Parathyroid adenoma (tissue), 2 donors: Measurements from ENCODE around the gene SLAIN2.

Experiments
- H2AFZ ChIP-seq: fragments of 300-600 bp; sonication (generic); one replicate; pipeline ENCODE4 v1.7.0; 2017; ENCODE audit warnings: antibody characterized with exemption, mild to moderate bottlenecking
- H3K27ac ChIP-seq: fragments of 300-600 bp; sonication (generic); one replicate; pipeline ENCODE4 v1.7.0; 2017
- H3K27me3 ChIP-seq: fragments of 300-600 bp; sonication (generic); one replicate; pipeline ENCODE4 v1.7.0; 2017; ENCODE audit warnings: low read length; ENCODE audit not compliant: control insufficient read depth, insufficient read depth
- H3K36me3 ChIP-seq: fragments of 300-600 bp; sonication (generic); one replicate; pipeline ENCODE4 v1.7.0; 2017; ENCODE audit warnings: low read length; ENCODE audit not compliant: control insufficient read depth, insufficient read depth
- H3K4me1 ChIP-seq: fragments of 300-600 bp; sonication (generic); one replicate; pipeline ENCODE4 v1.7.0; 2017; ENCODE audit warnings: control low read depth
- H3K4me2 ChIP-seq: fragments of 300-600 bp; sonication (generic); one replicate; pipeline ENCODE4 v1.7.0; 2017; ENCODE audit warnings: low read length
- H3K4me3 ChIP-seq: fragments of 300-600 bp; sonication (generic); one replicate; pipeline ENCODE4 v1.7.0; 2017; ENCODE audit warnings: low read depth, low read length
- H3K79me2 ChIP-seq: fragments of 300-600 bp; sonication (generic); one replicate; pipeline ENCODE4 v1.7.0; 2017; ENCODE audit warnings: control low read depth
- H3K9ac ChIP-seq: fragments of 300-600 bp; sonication (generic); one replicate; pipeline ENCODE4 v1.7.0; 2017; ENCODE audit warnings: mild to moderate bottlenecking
- H3K9me3 ChIP-seq: fragments of 300-600 bp; sonication (generic); one replicate; pipeline ENCODE4 v1.7.0; 2017; ENCODE audit warnings: low read length; ENCODE audit not compliant: control insufficient read depth
- TF ChIP-seq, protein P1 (sequence below): fragments of 300-600 bp; sonication (generic); IDR thresholded peaks from one replicate; pipeline ENCODE4 v1.7.0; 2017; ENCODE audit warnings: antibody characterized with exemption, mild to moderate bottlenecking
- donor health status: primary hyperparathyroidism.

SLAIN2 gene

DNA sequence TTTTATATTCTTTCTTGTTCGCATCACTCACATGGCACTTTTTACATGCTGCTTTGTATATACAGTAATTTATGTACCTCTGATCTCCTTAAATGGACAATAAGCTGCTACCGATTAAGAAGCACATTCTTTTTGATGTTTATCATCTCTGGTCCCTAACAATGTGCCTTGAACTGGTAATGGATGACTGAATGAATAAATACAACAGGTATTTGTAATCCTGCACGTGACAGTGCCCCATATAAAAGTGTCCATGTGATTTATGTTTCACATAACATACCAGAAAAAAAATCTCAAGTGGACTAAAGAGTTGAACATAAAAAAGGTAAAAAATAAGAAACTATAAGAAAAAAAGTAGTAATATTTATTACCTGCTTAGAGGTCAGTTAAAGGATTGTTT is 7.7 kb upstream of the SLAIN2 start:
- Histone ChIP-seq H3K27me3 (no peaks in the 10 kb centered on the region), H3K36me3 (no peaks in the 10 kb centered on the region), H3K4me2 (no peak overlapping the region)

DNA sequence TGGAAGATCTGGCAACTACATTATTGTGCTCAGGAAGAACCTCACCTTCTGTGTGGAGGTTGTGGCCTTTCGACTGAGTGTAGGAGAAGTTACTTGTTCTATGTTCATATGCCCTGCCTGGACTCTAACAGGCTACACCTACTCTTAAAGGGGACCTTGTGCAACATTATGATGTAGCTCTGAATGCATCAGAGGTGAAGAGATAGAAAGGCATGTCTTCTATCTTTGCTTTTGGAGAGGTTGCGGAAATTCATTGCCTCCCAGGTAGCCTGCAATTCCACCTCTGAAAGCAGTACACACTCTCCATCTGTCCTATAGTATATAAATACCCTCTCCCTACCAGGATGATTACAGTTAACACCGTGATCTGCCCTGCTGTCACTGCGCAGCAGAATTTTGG is 7.1 kb upstream of the SLAIN2 start:
- H3K27ac ChIP-seq: no peak overlapping the region
- no peaks in the 10 kb centered on the region for H3K27me3 ChIP-seq
- H3K9me3 ChIP-seq: no peaks in the 10 kb centered on the region
- no peaks in the 10 kb centered on the region for H3K79me2 ChIP-seq
- H3K4me1 ChIP-seq: no peaks in the 10 kb centered on the region
- H3K36me3 ChIP-seq: no peaks in the 10 kb centered on the region
- TF ChIP-seq, protein P1, sequence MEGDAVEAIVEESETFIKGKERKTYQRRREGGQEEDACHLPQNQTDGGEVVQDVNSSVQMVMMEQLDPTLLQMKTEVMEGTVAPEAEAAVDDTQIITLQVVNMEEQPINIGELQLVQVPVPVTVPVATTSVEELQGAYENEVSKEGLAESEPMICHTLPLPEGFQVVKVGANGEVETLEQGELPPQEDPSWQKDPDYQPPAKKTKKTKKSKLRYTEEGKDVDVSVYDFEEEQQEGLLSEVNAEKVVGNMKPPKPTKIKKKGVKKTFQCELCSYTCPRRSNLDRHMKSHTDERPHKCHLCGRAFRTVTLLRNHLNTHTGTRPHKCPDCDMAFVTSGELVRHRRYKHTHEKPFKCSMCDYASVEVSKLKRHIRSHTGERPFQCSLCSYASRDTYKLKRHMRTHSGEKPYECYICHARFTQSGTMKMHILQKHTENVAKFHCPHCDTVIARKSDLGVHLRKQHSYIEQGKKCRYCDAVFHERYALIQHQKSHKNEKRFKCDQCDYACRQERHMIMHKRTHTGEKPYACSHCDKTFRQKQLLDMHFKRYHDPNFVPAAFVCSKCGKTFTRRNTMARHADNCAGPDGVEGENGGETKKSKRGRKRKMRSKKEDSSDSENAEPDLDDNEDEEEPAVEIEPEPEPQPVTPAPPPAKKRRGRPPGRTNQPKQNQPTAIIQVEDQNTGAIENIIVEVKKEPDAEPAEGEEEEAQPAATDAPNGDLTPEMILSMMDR: no peak
- H3K4me2 ChIP-seq: no peak overlapping the region
- no peak overlapping the region for H3K4me3 ChIP-seq
- no peak overlapping the region for H2AFZ ChIP-seq
- no peak overlapping the region for H3K9ac ChIP-seq

More for the DNA sequence above, 7.7 kb upstream of the SLAIN2 start:
- no peaks in the 10 kb centered on the region for H3K79me2 ChIP-seq
- H3K4me3 ChIP-seq: no peak overlapping the region
- no peak overlapping the region for H3K9ac ChIP-seq
- no peak overlapping the region for H2AFZ ChIP-seq
- no peaks in the 10 kb centered on the region for H3K9me3 ChIP-seq
- H3K27ac ChIP-seq: no peak overlapping the region
- no peaks in the 10 kb centered on the region for H3K4me1 ChIP-seq
- TF ChIP-seq, protein P1: no peak

DNA sequence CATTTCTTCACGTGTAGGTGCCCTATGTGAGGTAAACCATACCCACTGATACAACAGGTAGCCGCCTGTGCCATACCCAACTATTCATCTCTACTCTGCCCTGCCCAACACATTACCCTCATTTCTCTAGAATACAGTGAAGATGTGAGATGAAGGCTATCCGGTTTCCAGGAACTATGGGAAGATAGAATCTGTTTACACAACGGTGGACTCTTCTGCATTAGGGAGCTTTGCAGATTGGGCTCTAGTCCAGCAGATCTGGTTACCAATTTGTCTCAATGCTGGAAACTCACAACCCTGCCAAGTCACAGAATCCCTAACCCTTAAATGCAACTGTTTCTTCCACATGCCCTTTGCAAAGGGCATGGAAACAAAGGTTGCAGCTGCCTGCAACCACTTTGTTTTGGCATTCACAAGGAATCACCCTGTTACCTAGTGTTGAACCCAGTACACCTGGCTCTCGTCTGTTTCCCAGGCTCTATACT is 6.4 kb upstream of the SLAIN2 start:
- H3K4me1 ChIP-seq: no peaks in the 10 kb centered on the region
- H3K27ac ChIP-seq: peak overlapping the region; percentile 42
- H3K79me2 ChIP-seq: no peaks in the 10 kb centered on the region
- TF ChIP-seq, protein P1: no peak
- no peaks in the 10 kb centered on the region for H3K36me3 ChIP-seq
- no peak overlapping the region for H3K9ac ChIP-seq
- H3K4me3 ChIP-seq: no peak overlapping the region
- H2AFZ ChIP-seq: no peak overlapping the region
- no peaks in the 10 kb centered on the region for H3K9me3 ChIP-seq
- peak overlapping the region; percentile 43 for H3K4me2 ChIP-seq
- no peaks in the 10 kb centered on the region for H3K27me3 ChIP-seq

DNA sequence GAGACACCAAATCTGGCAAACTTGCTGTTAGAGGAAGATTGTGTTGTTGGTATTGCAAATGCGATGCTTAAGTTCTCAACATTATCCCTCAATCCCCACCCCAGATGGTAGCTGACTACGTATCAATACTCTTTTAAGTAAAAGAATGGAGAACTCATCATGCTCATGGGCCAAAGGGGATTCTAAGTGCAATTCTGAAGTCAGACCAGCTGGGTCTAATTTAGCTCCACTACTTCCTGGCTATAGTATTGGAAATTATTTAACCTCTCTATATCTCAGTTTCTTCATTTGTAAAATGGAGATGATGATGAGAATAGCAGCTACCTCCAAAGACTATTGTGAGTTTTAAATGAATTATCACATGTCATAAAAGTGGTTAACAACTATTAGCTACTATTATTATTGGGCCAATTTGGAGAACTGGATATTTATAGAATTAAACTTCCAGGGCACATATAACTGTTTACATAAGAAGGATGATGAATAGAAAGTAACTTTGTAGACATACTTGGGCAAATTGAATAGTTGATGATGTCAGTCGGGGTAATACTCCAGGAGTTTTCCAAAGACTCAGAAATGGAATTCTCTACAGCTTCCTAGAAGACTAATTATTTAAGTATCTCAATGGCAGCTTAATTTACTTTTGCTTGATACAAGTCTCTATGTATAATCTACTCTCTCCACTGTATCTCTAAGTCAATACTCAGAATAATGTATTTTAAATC is 5.0 kb upstream of the SLAIN2 start:
- Histone ChIP-seq H3K4me2 (no peak overlapping the region), H3K4me3 (no peak overlapping the region), H3K4me1 (peaks cover 4% of the 10 kb centered on the region), H3K9ac (no peak overlapping the region), H3K79me2 (no peaks in the 10 kb centered on the region), H3K36me3 (no peaks in the 10 kb centered on the region), H3K9me3 (no peaks in the 10 kb centered on the region), H2AFZ (no peak overlapping the region), H3K27ac (no peak overlapping the region), H3K27me3 (no peaks in the 10 kb centered on the region)
- TF ChIP-seq, protein P1: no peak

DNA sequence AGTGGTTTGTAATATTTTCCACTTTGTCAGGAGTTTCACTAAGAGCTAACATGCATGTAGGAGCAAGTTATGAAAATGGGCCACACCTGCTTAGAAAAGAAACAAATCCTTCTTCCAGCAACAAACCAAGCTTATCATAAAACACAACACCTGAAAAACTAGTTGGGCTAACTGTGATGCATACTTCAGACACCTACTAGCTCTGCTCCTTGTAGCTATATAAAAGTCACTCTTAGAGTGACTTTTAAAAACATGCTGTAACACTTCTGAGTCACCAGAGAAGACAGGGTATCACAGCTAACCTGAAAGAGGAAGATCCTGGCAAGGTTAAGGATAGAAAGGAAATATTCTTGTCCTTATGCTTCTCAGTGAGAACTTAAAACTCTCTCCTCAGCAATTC is 3.6 kb upstream of the SLAIN2 start:
- Histone ChIP-seq H3K4me2 (peak overlapping the region; percentile 25), H3K9ac (no peak overlapping the region), H3K36me3 (no peaks in the 10 kb centered on the region), H3K9me3 (no peaks in the 10 kb centered on the region), H3K79me2 (peaks cover 4% of the 10 kb centered on the region), H3K27ac (no peak overlapping the region), H3K4me3 (no peak overlapping the region), H3K27me3 (no peaks in the 10 kb centered on the region), H3K4me1 (peaks cover 4% of the 10 kb centered on the region), H2AFZ (no peak overlapping the region)
- TF ChIP-seq, protein P1: no peak
